GM23248 (cell line): ENCODE data around the gene VAMP4. TPM values are rescaled to one million over a fixed set of nuclear protein-coding genes. Genes with fewer than 3 reads are reported as not detected.
A peak's percentile ranks its signal among the peaks of the same experiment; 100 is the strongest.

ENCODE experiments used
- DNase-seq: peaks from one replicate; pipeline ENCODE4 v3.0.0-alpha.2; 2015
- H2AFZ ChIP-seq: fragments of 200-600 bp; sonication (generic); 2 replicates; pipeline ENCODE4 v1.6.1; 2016; ENCODE audit warnings: antibody characterized with exemption
- H3F3A ChIP-seq: fragments of 200-600 bp; sonication (generic); 2 replicates; pipeline ENCODE4 v1.6.1; 2016; ENCODE audit warnings: mild to moderate bottlenecking, antibody characterized with exemption, mixed run types; ENCODE audit not compliant: insufficient read depth
- H3K27ac ChIP-seq: fragments of 200-600 bp; sonication (generic); 2 replicates; pipeline ENCODE4 v1.5.1; 2016; ENCODE audit warnings: mild to moderate bottlenecking
- H3K27me3 ChIP-seq: fragments of 200-600 bp; sonication (generic); replicated peaks from 2 replicates; pipeline ENCODE4 v1.6.1; 2016; ENCODE audit warnings: mild to moderate bottlenecking; ENCODE audit not compliant: insufficient read depth
- H3K36me3 ChIP-seq: fragments of 200-600 bp; sonication (generic); 2 replicates; pipeline ENCODE4 v1.6.1; 2016; ENCODE audit warnings: low read depth, mild to moderate bottlenecking
- H3K4me1 ChIP-seq: fragments of 200-600 bp; sonication (generic); 2 replicates; pipeline ENCODE4 v1.6.1; 2016; ENCODE audit warnings: mild to moderate bottlenecking; ENCODE audit not compliant: insufficient read depth
- H3K4me2 ChIP-seq: fragments of 200-600 bp; sonication (generic); one replicate; pipeline ENCODE4 v1.6.1; 2016; ENCODE audit warnings: mild to moderate bottlenecking; ENCODE audit not compliant: unreplicated experiment
- H3K4me3 ChIP-seq: fragments of 200-600 bp; sonication (generic); 2 replicates; pipeline ENCODE4 v1.5.1; 2016; ENCODE audit warnings: mild to moderate bottlenecking
- H3K79me2 ChIP-seq: fragments of 200-600 bp; sonication (generic); 2 replicates; pipeline ENCODE4 v1.6.1; 2016; ENCODE audit warnings: mild to moderate bottlenecking; ENCODE audit not compliant: insufficient read depth
- H3K9ac ChIP-seq: fragments of 200-600 bp; sonication (generic); 2 replicates; pipeline ENCODE4 v1.6.1; 2016; ENCODE audit warnings: mild to moderate bottlenecking
- H3K9me2 ChIP-seq: fragments of 200-600 bp; sonication (generic); 2 replicates; pipeline ENCODE4 v1.6.1; 2016; ENCODE audit warnings: mixed run types, mild to moderate bottlenecking, moderate library complexity; ENCODE audit not compliant: insufficient read depth
- H3K9me3 ChIP-seq: fragments of 200-600 bp; sonication (generic); one replicate; pipeline ENCODE4 v1.6.1; 2017; ENCODE audit warnings: low read depth
- H4K20me1 ChIP-seq: fragments of 200-600 bp; sonication (generic); 2 replicates; pipeline ENCODE4 v1.6.0; 2016; ENCODE audit not compliant: insufficient read depth
- EZH2 ChIP-seq: fragments of 200-600 bp; sonication (generic); IDR thresholded peaks from 2 replicates; pipeline ENCODE4 v1.6.1; 2018; ENCODE audit warnings: antibody characterized with exemption, mild to moderate bottlenecking; ENCODE audit not compliant: insufficient read depth, poor library complexity, severe bottlenecking
- EZH2phosphoT487 ChIP-seq: fragments of 200-600 bp; sonication (generic); IDR thresholded peaks from 2 replicates; pipeline ENCODE4 v1.6.1; 2018; ENCODE audit warnings: antibody characterized with exemption, moderate library complexity, mild to moderate bottlenecking, low read depth; ENCODE audit not compliant: insufficient read depth
- WGBS, 2 experiments: methylation state at CpG; one replicate each; pipeline ENCODE4 v1.1.6; 2015 to 2017; ENCODE audit warnings: low lambda C conversion rate in 2 of 2, low coverage in 1 of 2; ENCODE audit errors: missing lambda C conversion rate in 2 of 2; 5-methylcytosine and 5-hydroxymethylcytosine counted together
- in situ Hi-C: fragments of 300-500 bp; cut with MboI; formaldehyde crosslinking; loops from 2 replicates; pipeline ENCODE4 v1.15.0; 2020
- polyA plus RNA-seq: library from polyadenylated mRNA; unstranded; fragments of >200 nt; fragmentation: Nextera tagmentation; extraction: Ambion mirVana; gene quantifications from 2 replicates; pipeline ENCODE4 v1.2.1, GENCODE V29; 2016
- total RNA-seq: library from RNA; depleted of rRNA; stranded (reverse); fragments of >200 nt; shearing (Covaris generic); gene quantifications from 2 replicates; pipeline ENCODE4 v1.2.3, GENCODE V29; 2014

Gene VAMP4
- total and polyA plus RNA-seq, 2 experiments from 2014 or later = 7.3 to 21.2 TPM

GRCh38 chr1:171754971-171755370 is 13.1 kb upstream of the VAMP4 start:
- peak overlapping the region; percentile 79; the same call in 1 of the 2 replicates for H3K27ac ChIP-seq

DNA sequence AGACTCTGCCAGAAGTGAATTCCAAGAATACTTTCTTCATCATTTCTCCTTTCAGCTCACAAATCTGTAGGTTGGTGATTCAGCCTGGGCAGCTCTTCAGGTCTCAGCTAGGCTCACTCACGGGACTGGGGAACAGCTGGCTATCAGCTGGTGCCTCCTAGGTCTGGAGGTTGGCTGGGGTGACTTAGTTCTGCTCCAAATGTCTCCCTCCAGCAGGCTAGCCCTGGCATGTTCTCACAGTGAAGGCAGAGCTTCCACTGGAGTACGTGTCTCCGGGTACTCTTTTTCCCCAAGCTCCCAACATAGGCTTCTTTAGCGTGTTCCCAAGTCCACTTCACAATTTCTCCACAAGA is 12.5 kb upstream of the VAMP4 start:
- no peaks in the 10 kb centered on the region for H3K36me3 ChIP-seq
- H3K4me1 ChIP-seq = peaks cover 15% of the 10 kb centered on the region
- WGBS, 2 experiments = 8 to 13% methylated on average over 4 of the region's 4 CpGs
- no peaks in the 10 kb centered on the region for H3K27me3 ChIP-seq
- H3K4me3 ChIP-seq = peak overlapping the region; percentile 47
- in situ Hi-C loops = no loop called here
- no peaks in the 10 kb centered on the region for H3K9me2 ChIP-seq
- H3F3A ChIP-seq = peaks cover 16% of the 10 kb centered on the region
- no peaks in the 10 kb centered on the region for H3K79me2 ChIP-seq
- H4K20me1 ChIP-seq = no peaks in the 10 kb centered on the region
- peak; percentile 81 for DNase-seq
- TF ChIP-seq EZH2phosphoT487 (no peak), EZH2 (no peak)
- no peaks in the 10 kb centered on the region for H3K9me3 ChIP-seq
- peak overlapping the region; percentile 79 for H3K27ac ChIP-seq
- peak overlapping the region; percentile 71 for H3K4me2 ChIP-seq
- peak overlapping the region; percentile 25; the same call in 1 of the 2 replicates for H3K9ac ChIP-seq
- H2AFZ ChIP-seq = peak overlapping the region; percentile 83

More at GRCh38 chr1:171754971-171755370, 13.1 kb upstream of the VAMP4 start:
- Histone ChIP-seq H3K4me1 (peaks cover 15% of the 10 kb centered on the region), H3K9me3 (no peaks in the 10 kb centered on the region), H2AFZ (0 out of 2 replicates have a peak overlapping the region, but pooled peaks have one; percentile 83), H3F3A (peaks cover 16% of the 10 kb centered on the region), H3K9me2 (no peaks in the 10 kb centered on the region), H4K20me1 (no peaks in the 10 kb centered on the region), H3K4me3 (no peak overlapping the region), H3K9ac (no peak overlapping the region), H3K36me3 (no peaks in the 10 kb centered on the region), H3K4me2 (no peak overlapping the region), H3K27me3 (no peaks in the 10 kb centered on the region), H3K79me2 (no peaks in the 10 kb centered on the region)
- 100% methylated on average over 1 of the region's 1 CpG for WGBS, 2 experiments
- DNase-seq = no peak
- TF ChIP-seq EZH2 = no peak
- no peak for TF ChIP-seq EZH2phosphoT487
- in situ Hi-C loops = no loop called here

DNA sequence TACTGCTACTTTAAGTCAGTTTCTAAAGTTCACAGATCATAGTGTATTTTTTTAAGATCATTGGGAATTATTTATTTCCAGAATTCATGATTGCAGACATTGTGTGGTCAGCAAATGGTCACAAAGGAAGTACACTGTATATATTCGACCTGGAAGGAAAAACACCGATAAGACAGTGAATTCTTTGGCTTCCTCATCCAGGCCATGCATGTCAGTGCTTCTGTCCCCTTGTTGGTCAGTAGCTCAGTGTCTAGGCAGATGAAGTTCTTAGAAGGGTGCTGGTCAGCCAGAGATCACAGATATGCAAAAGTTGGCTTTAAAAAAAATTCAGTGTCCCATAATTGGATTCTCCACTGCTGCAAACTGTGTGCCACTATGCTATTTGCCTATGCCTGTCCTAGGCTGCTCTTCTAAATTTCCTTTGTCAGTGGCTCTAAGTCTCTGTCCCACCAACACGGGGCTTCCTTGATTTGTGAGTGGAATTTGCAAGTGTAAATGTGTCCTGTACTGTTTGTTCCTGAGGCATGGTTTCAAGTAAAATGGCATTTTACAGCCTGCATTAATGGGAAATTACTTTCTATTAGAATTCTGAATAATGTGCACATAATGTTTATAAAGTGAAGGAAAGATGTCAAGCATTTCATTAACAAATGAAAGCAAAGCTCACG is 12.0 kb upstream of the VAMP4 start:
- H3F3A ChIP-seq = peaks cover 16% of the 10 kb centered on the region
- no peaks in the 10 kb centered on the region for H3K9me2 ChIP-seq
- peak overlapping the region; percentile 83 for H2AFZ ChIP-seq
- peak overlapping the region; percentile 47 for H3K4me3 ChIP-seq
- H3K9me3 ChIP-seq = no peaks in the 10 kb centered on the region
- no peak for TF ChIP-seq EZH2
- TF ChIP-seq EZH2phosphoT487 = no peak
- no peaks in the 10 kb centered on the region for H3K79me2 ChIP-seq
- no peak for DNase-seq
- peak overlapping the region; percentile 25; the same call in 1 of the 2 replicates for H3K9ac ChIP-seq
- no peaks in the 10 kb centered on the region for H4K20me1 ChIP-seq
- 32 to 37% methylated on average over 4 of the region's 4 CpGs for WGBS, 2 experiments
- no peaks in the 10 kb centered on the region for H3K27me3 ChIP-seq
- in situ Hi-C loops = no loop called here
- peaks cover 15% of the 10 kb centered on the region for H3K4me1 ChIP-seq
- H3K4me2 ChIP-seq = peak overlapping the region; percentile 71
- H3K27ac ChIP-seq = peak overlapping the region; percentile 79
- no peaks in the 10 kb centered on the region for H3K36me3 ChIP-seq

- Histone ChIP-seq H3K9ac (no peak overlapping the region), H3K9me2 (no peaks in the 10 kb centered on the region), H3F3A (peaks cover 16% of the 10 kb centered on the region), H3K4me2 (no peak overlapping the region), H4K20me1 (no peaks in the 10 kb centered on the region), H3K27me3 (no peaks in the 10 kb centered on the region), H3K36me3 (no peaks in the 10 kb centered on the region), H3K79me2 (no peaks in the 10 kb centered on the region), H2AFZ (0 out of 2 replicates have a peak overlapping the region, but pooled peaks have one; percentile 83), H3K4me1 (peaks cover 15% of the 10 kb centered on the region), H3K4me3 (no peak overlapping the region), H3K27ac (no peak overlapping the region), H3K9me3 (no peaks in the 10 kb centered on the region)
- 93 to 96% methylated on average over 2 of the region's 2 CpGs for WGBS, 2 experiments
- in situ Hi-C loops = no loop called here
- DNase-seq = no peak
- no peak for TF ChIP-seq EZH2
- no peak for TF ChIP-seq EZH2phosphoT487
Measured at GRCh38 chr1:171753182-171753581, 11.3 kb upstream of the VAMP4 start.

DNA sequence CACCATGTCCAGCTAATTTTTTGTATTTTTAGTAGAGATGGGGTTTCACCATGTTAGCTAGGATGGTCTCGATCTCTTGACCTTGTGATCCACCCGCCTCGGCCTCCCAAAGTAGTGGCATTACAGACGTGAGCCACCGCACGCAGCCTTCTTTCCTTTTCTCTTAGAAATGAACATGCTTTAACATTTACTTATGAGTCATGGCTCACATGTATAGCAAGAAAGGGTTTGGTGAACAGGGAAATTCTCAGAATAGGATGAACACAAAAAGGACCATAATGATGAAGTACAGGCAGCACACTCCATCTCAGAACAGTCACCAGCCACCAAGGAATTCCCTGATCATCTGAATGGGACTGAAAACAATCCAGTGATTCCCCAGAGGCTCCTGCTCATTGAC is 9.4 kb upstream of the VAMP4 start:
- no peaks in the 10 kb centered on the region for H4K20me1 ChIP-seq
- no peak overlapping the region for H3K4me2 ChIP-seq
- H3K27ac ChIP-seq = no peak overlapping the region
- no peaks in the 10 kb centered on the region for H3K27me3 ChIP-seq
- H3F3A ChIP-seq = peaks cover 16% of the 10 kb centered on the region
- no peak for TF ChIP-seq EZH2
- WGBS, 2 experiments = 91 to 97% methylated on average over 6 of the region's 6 CpGs
- no peaks in the 10 kb centered on the region for H3K79me2 ChIP-seq
- no peak overlapping the region for H3K9ac ChIP-seq
- peaks cover 15% of the 10 kb centered on the region for H3K4me1 ChIP-seq
- no peak for DNase-seq
- no peaks in the 10 kb centered on the region for H3K9me2 ChIP-seq
- in situ Hi-C loops = no loop called here
- H2AFZ ChIP-seq = no peak overlapping the region
- H3K4me3 ChIP-seq = no peak overlapping the region
- no peaks in the 10 kb centered on the region for H3K9me3 ChIP-seq
- H3K36me3 ChIP-seq = no peaks in the 10 kb centered on the region
